CD14-positive monocyte (primary cell): ENCODE data around the gene WDPCP. TPM values are rescaled to one million over a fixed set of nuclear protein-coding genes. Genes with fewer than 3 reads are reported as not detected.

Source experiments
- DNase-seq, 3 donors: peaks; one replicate each; pipeline ENCODE4 v3.0.0-alpha.2; 2011 to 2022
- H2AFZ ChIP-seq: 2 replicates; pipeline ENCODE4 v1.6.0; 2012; ENCODE audit warnings: mild to moderate bottlenecking, low read depth, low read length, inconsistent platforms; ENCODE audit not compliant: insufficient read depth, poor library complexity, severe bottlenecking
- H3K27ac ChIP-seq, 2 donors: 1 replicate in 1 of 2; 2 replicates in 1 of 2; pipeline ENCODE4 v1.5.1; 2012 to 2013; ENCODE audit warnings: low read length in 2 of 2, control low read depth in 1 of 2, inconsistent platforms in 1 of 2, low read depth in 1 of 2, mild to moderate bottlenecking in 1 of 2
- H3K27me3 ChIP-seq, 2 donors: one replicate each; pipeline versions ENCODE4 v1.6.0 to v1.6.1; 2011 to 2013; ENCODE audit warnings: low read length in 2 of 2; ENCODE audit not compliant: control insufficient read depth in 2 of 2, insufficient read depth in 2 of 2
- H3K36me3 ChIP-seq, 2 donors: replicated peaks in 1 of 2; 1 replicate in 1 of 2; 2 replicates in 1 of 2; pipeline versions ENCODE4 v1.5.1 to v1.6.1; 2012 to 2013; ENCODE audit warnings: low read length in 2 of 2, control low read depth in 1 of 2, inconsistent platforms in 1 of 2, mild to moderate bottlenecking in 1 of 2; ENCODE audit not compliant: insufficient read depth in 2 of 2, control insufficient read depth in 1 of 2
- H3K4me1 ChIP-seq, 2 donors: 1 replicate in 1 of 2; 2 replicates in 1 of 2; pipeline versions ENCODE4 v1.5.1 to v1.6.1; 2012 to 2013; ENCODE audit warnings: low read length in 2 of 2, control low read depth in 1 of 2, inconsistent platforms in 1 of 2, mild to moderate bottlenecking in 1 of 2, moderate library complexity in 1 of 2; ENCODE audit not compliant: insufficient read depth in 2 of 2, control insufficient read depth in 1 of 2
- H3K4me2 ChIP-seq: replicated peaks from 2 replicates; pipeline ENCODE3; 2012; ENCODE audit warnings: low read length, moderate library complexity, mild to moderate bottlenecking; ENCODE audit not compliant: poor library complexity, severe bottlenecking; ENCODE audit errors: extremely low read depth
- H3K4me3 ChIP-seq, 3 experiments: fragments of 200-600 bp in 1 of 3; sonication (generic) in 1 of 3; replicated peaks in 1 of 3; 1 replicate in 2 of 3; 2 replicates in 1 of 3; pipeline ENCODE4 v1.5.1; 2011 to 2013; ENCODE audit warnings: low read length in 3 of 3, mild to moderate bottlenecking in 3 of 3, control low read depth in 2 of 3, low read depth in 2 of 3, inconsistent platforms in 1 of 3, moderate library complexity in 1 of 3
- H3K79me2 ChIP-seq: 2 replicates; pipeline ENCODE4 v1.6.0; 2012; ENCODE audit warnings: mild to moderate bottlenecking, control low read depth, inconsistent platforms, low read length, moderate library complexity; ENCODE audit not compliant: insufficient read depth
- H3K9ac ChIP-seq: 2 replicates; pipeline ENCODE4 v1.6.0; 2017; ENCODE audit warnings: low read length, mild to moderate bottlenecking; ENCODE audit not compliant: insufficient read depth, poor library complexity, severe bottlenecking
- H3K9me3 ChIP-seq, 2 donors: replicated peaks in 1 of 2; 1 replicate in 1 of 2; 2 replicates in 1 of 2; pipeline versions ENCODE4 v1.5.1 to v1.6.1; 2012 to 2013; ENCODE audit warnings: low read length in 2 of 2, control low read depth in 1 of 2; ENCODE audit not compliant: control insufficient read depth in 1 of 2, insufficient read depth in 1 of 2
- H4K20me1 ChIP-seq: 2 replicates; pipeline ENCODE4 v1.6.0; 2012; ENCODE audit warnings: mild to moderate bottlenecking, low read length, control low read depth, moderate library complexity; ENCODE audit not compliant: insufficient read depth
- H3K27ac Mint-ChIP-seq, 7 donors: one replicate each; pipeline ENCODE4 v1.8.0; 2020; ENCODE audit warnings: mild to moderate bottlenecking in 7 of 7, mixed read lengths in 7 of 7, moderate library complexity in 6 of 7, inconsistent platforms in 2 of 7
- H3K27me3 Mint-ChIP-seq, 3 donors: one replicate each; pipeline ENCODE4 v1.8.0; 2021 to 2022; ENCODE audit warnings: low read depth in 3 of 3, mild to moderate bottlenecking in 3 of 3, mixed read lengths in 3 of 3, moderate library complexity in 3 of 3, inconsistent platforms in 1 of 3
- H3K36me3 Mint-ChIP-seq, 2 donors: one replicate each; pipeline ENCODE4 v1.8.0; 2020; ENCODE audit warnings: mixed read lengths in 2 of 2, inconsistent platforms in 1 of 2, mild to moderate bottlenecking in 1 of 2
- H3K4me1 Mint-ChIP-seq: one replicate; pipeline ENCODE4 v1.8.0; 2020; ENCODE audit warnings: mild to moderate bottlenecking, mixed read lengths
- H3K4me3 Mint-ChIP-seq, 2 donors: one replicate each; pipeline ENCODE4 v1.8.0; 2020; ENCODE audit warnings: mild to moderate bottlenecking in 2 of 2, mixed read lengths in 2 of 2, moderate library complexity in 1 of 2
- H3K9me3 Mint-ChIP-seq, 7 donors: one replicate each; pipeline ENCODE4 v1.8.0; 2020 to 2022; ENCODE audit warnings: mixed read lengths in 7 of 7, mild to moderate bottlenecking in 6 of 7, moderate library complexity in 6 of 7, inconsistent platforms in 2 of 7
- WGBS: methylation state at CpG from one replicate; pipeline ENCODE4 v1.1.5; 2013; ENCODE audit warnings: missing lambda C conversion rate; ENCODE audit not compliant: insufficient coverage; 5-methylcytosine and 5-hydroxymethylcytosine counted together
- intact Hi-C, 2 donors: fragments of 100-400 bp; cut with micrococcal nuclease; formaldehyde crosslinking; loops; one replicate each; pipeline versions ENCODE4 v1.15.0 to v1.15.1; 2023
- polyA plus RNA-seq, 3 donors: library from polyadenylated mRNA; depleted of rRNA in 1 of 3; unstranded in 2 of 3; stranded (reverse) in 1 of 3; fragments of 300-500 nt in 2 of 3; fragments of >200 nt in 1 of 3; fragmentation: Illumina TruSeq in 2 of 3; gene quantifications; 1 replicate in 2 of 3; 2 replicates in 1 of 3; pipeline ENCODE4 v1.2.3, GENCODE V29; 2012 to 2021
- TF ChIP-seq, protein P1 (sequence below): fragments of 200-600 bp; IDR thresholded peaks from one replicate; pipeline ENCODE4 v1.8.0; 2022; ENCODE audit warnings: antibody characterized with exemption, mild to moderate bottlenecking

WDPCP gene
- polyA plus RNA-seq, 3 donors, result 3.3 to 5.2 (median 3.7) TPM

DNA sequence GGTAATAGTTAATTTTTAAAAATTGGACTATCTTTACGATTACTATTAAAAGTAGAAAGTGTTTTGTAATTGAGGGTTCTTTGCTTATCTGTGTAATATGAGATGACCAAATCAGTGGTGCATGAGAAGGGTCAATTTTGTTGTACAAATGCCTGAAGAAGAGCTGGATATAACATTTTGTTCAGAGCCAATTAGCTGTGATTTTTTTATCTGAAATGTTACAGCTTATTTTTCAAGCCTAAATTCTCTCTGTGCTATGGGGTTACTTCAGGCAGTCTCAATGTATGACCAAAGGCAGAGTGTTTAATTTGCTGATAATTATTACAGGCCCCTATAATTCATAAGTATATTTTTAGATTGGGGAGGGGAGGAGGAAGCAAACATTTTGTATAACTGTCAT, 495.9 kb downstream of the WDPCP start:
- WGBS, result no CpG with 5 or more reads among the region's 1 CpG
- H3K27me3 Mint-ChIP-seq, result peaks cover 1 to 3% (median 3%) of the 10 kb centered on the region in 3 donors
- H3K36me3 Mint-ChIP-seq, result no peaks in the 10 kb centered on the region
- Histone ChIP-seq H3K36me3 (no peaks in the 10 kb centered on the region), H3K9ac (no peak overlapping the region), H3K27ac (no peak overlapping the region), H2AFZ (no peak overlapping the region), H3K4me2 (no peak overlapping the region), H3K4me3 (no peak overlapping the region), H4K20me1 (no peaks in the 10 kb centered on the region), H3K4me1 (no peaks in the 10 kb centered on the region), H3K79me2 (no peaks in the 10 kb centered on the region), H3K27me3 (no peaks in the 10 kb centered on the region), H3K9me3 (no peaks in the 10 kb centered on the region)
- H3K27ac Mint-ChIP-seq, result no peak overlapping the region
- intact Hi-C loops, result no loop called here
- H3K9me3 Mint-ChIP-seq, result peaks cover 2 to 10% (median 5%) of the 10 kb centered on the region in 7 donors
- no peak for DNase-seq
- TF ChIP-seq, protein P1, sequence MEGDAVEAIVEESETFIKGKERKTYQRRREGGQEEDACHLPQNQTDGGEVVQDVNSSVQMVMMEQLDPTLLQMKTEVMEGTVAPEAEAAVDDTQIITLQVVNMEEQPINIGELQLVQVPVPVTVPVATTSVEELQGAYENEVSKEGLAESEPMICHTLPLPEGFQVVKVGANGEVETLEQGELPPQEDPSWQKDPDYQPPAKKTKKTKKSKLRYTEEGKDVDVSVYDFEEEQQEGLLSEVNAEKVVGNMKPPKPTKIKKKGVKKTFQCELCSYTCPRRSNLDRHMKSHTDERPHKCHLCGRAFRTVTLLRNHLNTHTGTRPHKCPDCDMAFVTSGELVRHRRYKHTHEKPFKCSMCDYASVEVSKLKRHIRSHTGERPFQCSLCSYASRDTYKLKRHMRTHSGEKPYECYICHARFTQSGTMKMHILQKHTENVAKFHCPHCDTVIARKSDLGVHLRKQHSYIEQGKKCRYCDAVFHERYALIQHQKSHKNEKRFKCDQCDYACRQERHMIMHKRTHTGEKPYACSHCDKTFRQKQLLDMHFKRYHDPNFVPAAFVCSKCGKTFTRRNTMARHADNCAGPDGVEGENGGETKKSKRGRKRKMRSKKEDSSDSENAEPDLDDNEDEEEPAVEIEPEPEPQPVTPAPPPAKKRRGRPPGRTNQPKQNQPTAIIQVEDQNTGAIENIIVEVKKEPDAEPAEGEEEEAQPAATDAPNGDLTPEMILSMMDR, result no peak
- H3K4me3 Mint-ChIP-seq, result no peak overlapping the region
- no peaks in the 10 kb centered on the region for H3K4me1 Mint-ChIP-seq

DNA sequence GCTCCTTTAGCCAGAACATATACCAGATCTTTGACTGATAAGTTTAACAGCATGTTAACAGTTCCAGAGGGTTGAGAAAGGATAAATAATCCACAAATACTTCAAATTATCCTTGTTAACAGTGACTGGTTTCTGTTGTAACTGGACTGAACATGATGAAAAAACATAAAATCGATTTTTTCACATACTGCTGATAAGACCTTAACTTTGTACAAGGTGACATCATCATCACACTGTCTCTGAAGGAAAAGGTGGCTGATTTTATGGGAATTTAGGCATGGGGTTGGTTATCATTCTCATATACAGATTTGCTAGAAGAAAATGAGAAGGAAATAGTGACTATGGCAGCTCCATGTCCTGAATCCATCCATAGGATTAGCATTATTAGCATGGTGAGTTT, 501.6 kb downstream of the WDPCP start:
- Mint-ChIP-seq H3K4me1 (no peaks in the 10 kb centered on the region), H3K9me3 (peaks cover 0 to 9% (median 2%) of the 10 kb centered on the region in 7 donors)
- WGBS, result no CpG with 5 or more reads among the region's 1 CpG

More for the DNA sequence above, 501.6 kb downstream of the WDPCP start:
- Histone ChIP-seq H3K27me3 (peaks cover 0 to 2% of the 10 kb centered on the region in 2 donors), H3K27ac (no peak overlapping the region), H3K4me3 (no peak overlapping the region), H4K20me1 (no peaks in the 10 kb centered on the region), H3K36me3 (no peaks in the 10 kb centered on the region), H3K9me3 (no peaks in the 10 kb centered on the region), H3K4me1 (no peaks in the 10 kb centered on the region), H3K79me2 (no peaks in the 10 kb centered on the region), H2AFZ (no peak overlapping the region), H3K9ac (no peak overlapping the region), H3K4me2 (no peak overlapping the region)
- Mint-ChIP-seq H3K27me3 (peaks cover 0 to 11% (median under 1%) of the 10 kb centered on the region in 3 donors), H3K4me3 (no peak overlapping the region), H3K36me3 (no peaks in the 10 kb centered on the region), H3K27ac (no peak overlapping the region)
- intact Hi-C loops, result no loop called here
- TF ChIP-seq, protein P1, result no peak
- DNase-seq, result no peak
